B cell (primary cell): Measurements from ENCODE around the gene INAFM2. TPM values are rescaled to one million over a fixed set of nuclear protein-coding genes. Genes with fewer than 3 reads are reported as not detected.

Experiments
- ATAC-seq: fragments of 200-7000 bp; cut with Tn5 transposase; one replicate; pipeline ENCODE4 v1.10.0; 2021; ENCODE audit warnings: low read depth, mild to moderate bottlenecking, moderate number of reproducible peaks, moderate library complexity
- CTCF ChIA-PET: fragments of 350-600 bp; sonication (Branson Sonifier 250); formaldehyde crosslinking; loops from one replicate; lab custom pipeline; 2021; ENCODE audit warnings: antibody characterized with exemption, inconsistent platforms; lab: Charles Lee
- POLR2A ChIA-PET: fragments of 350-600 bp; sonication (Branson Sonifier 250); formaldehyde crosslinking; loops from one replicate; lab custom pipeline; 2021; ENCODE audit warnings: antibody characterized with exemption; lab: Charles Lee
- DNase-seq: peaks from one replicate; pipeline ENCODE4 v3.0.0; 2013
- H2AFZ ChIP-seq: 2 replicates; pipeline ENCODE4 v1.6.1; 2012; ENCODE audit warnings: mild to moderate bottlenecking, low read depth, low read length; ENCODE audit not compliant: insufficient read depth, poor library complexity, severe bottlenecking
- H3K27ac ChIP-seq, 2 donors: 1 replicate in 1 of 2; 2 replicates in 1 of 2; pipeline ENCODE4 v1.5.1; 2012 to 2013; ENCODE audit warnings: low read length in 2 of 2, mild to moderate bottlenecking in 2 of 2, moderate library complexity in 1 of 2
- H3K27me3 ChIP-seq, 4 experiments: fragments of 200-600 bp in 1 of 4; sonication (generic) in 1 of 4; replicated peaks in 1 of 4; 1 replicate in 2 of 4; 2 replicates in 2 of 4; pipeline versions ENCODE4 v1.6.1 to v1.7.0; 2013 to 2016; ENCODE audit warnings: low read length in 3 of 4, mild to moderate bottlenecking in 2 of 4, mixed read lengths in 1 of 4, moderate library complexity in 1 of 4; ENCODE audit not compliant: insufficient read depth in 4 of 4, control insufficient read depth in 3 of 4; ENCODE audit errors: control extremely low read depth in 1 of 4
- H3K36me3 ChIP-seq, 2 experiments: replicated peaks in 1 of 2; 1 replicate in 1 of 2; 2 replicates in 1 of 2; pipeline versions ENCODE4 v1.6.1 to v1.7.1; 2013; ENCODE audit warnings: low read length in 1 of 2; ENCODE audit not compliant: insufficient read depth in 2 of 2, control insufficient read depth in 1 of 2; ENCODE audit errors: control extremely low read depth in 1 of 2, extremely low read depth in 1 of 2
- H3K4me1 ChIP-seq, 2 donors: fragments of 200-600 bp in 1 of 2; sonication (generic) in 1 of 2; 1 replicate in 1 of 2; 2 replicates in 1 of 2; pipeline versions ENCODE4 v1.5.1 to v1.6.1; 2013 to 2017; ENCODE audit warnings: low read length in 2 of 2; ENCODE audit not compliant: control insufficient read depth in 2 of 2, insufficient read depth in 2 of 2
- H3K4me2 ChIP-seq: replicated peaks from 2 replicates; pipeline ENCODE3; 2012; ENCODE audit warnings: mild to moderate bottlenecking, low read depth, low read length; ENCODE audit not compliant: poor library complexity, severe bottlenecking
- H3K4me3 ChIP-seq, 5 experiments: fragments of 200-600 bp in 1 of 5; sonication (generic) in 1 of 5; 1 replicate in 3 of 5; 2 replicates in 2 of 5; pipeline versions ENCODE4 v1.5.1 to v1.7.0; 2011 to 2016; ENCODE audit warnings: low read length in 4 of 5, mild to moderate bottlenecking in 4 of 5, low read depth in 2 of 5, control low read depth in 1 of 5, moderate library complexity in 1 of 5; ENCODE audit not compliant: insufficient read depth in 1 of 5; ENCODE audit errors: control extremely low read depth in 1 of 5, extremely low read depth in 1 of 5
- H3K79me2 ChIP-seq: fragments of 200-600 bp; sonication (generic); one replicate; pipeline ENCODE4 v1.6.0; 2016; ENCODE audit warnings: low read length; ENCODE audit not compliant: control insufficient read depth, insufficient read depth
- H3K9ac ChIP-seq: fragments of 200-600 bp; sonication (generic); 2 replicates; pipeline ENCODE4 v1.6.1; 2017; ENCODE audit warnings: mild to moderate bottlenecking, low read length, moderate library complexity
- H3K9me3 ChIP-seq, 3 donors: one replicate each; pipeline versions ENCODE4 v1.6.1 to v1.7.1; 2013; ENCODE audit warnings: low read length in 2 of 3; ENCODE audit not compliant: control insufficient read depth in 2 of 3, insufficient read depth in 1 of 3; ENCODE audit errors: control extremely low read depth in 1 of 3
- H4K20me1 ChIP-seq: 2 replicates; pipeline ENCODE4 v1.6.0; 2012; ENCODE audit warnings: mild to moderate bottlenecking, low read length; ENCODE audit not compliant: insufficient read depth, control insufficient read depth, poor library complexity, severe bottlenecking
- H3K27ac Mint-ChIP-seq: one replicate; pipeline ENCODE4 v1.8.0; 2021; ENCODE audit warnings: mixed read lengths
- H3K27me3 Mint-ChIP-seq: one replicate; pipeline ENCODE4 v1.8.0; 2021; ENCODE audit warnings: mixed read lengths
- H3K4me1 Mint-ChIP-seq: one replicate; pipeline ENCODE4 v1.8.0; 2021; ENCODE audit warnings: mixed read lengths
- H3K4me3 Mint-ChIP-seq: one replicate; pipeline ENCODE4 v1.8.0; 2021; ENCODE audit warnings: mixed read lengths
- H3K9me3 Mint-ChIP-seq: one replicate; pipeline ENCODE4 v1.8.0; 2022; ENCODE audit warnings: mixed read lengths; ENCODE audit not compliant: insufficient read depth
- CTCF ChIP-seq: fragments of 200-600 bp; IDR thresholded peaks from one replicate; pipeline ENCODE4 v1.8.0; 2022; ENCODE audit warnings: antibody characterized with exemption, mild to moderate bottlenecking
- EZH2 ChIP-seq: IDR thresholded peaks from 2 replicates; pipeline ENCODE4 v1.6.1; 2012; ENCODE audit warnings: borderline replicate concordance, low read depth, mild to moderate bottlenecking, moderate library complexity, low read length; ENCODE audit not compliant: insufficient read depth, poor library complexity, severe bottlenecking
- WGBS: methylation state at CpG from one replicate; pipeline ENCODE4 v1.1.5; 2013; ENCODE audit warnings: missing lambda C conversion rate; ENCODE audit not compliant: insufficient coverage; 5-methylcytosine and 5-hydroxymethylcytosine counted together
- intact Hi-C: fragments of 100-400 bp; cut with micrococcal nuclease; formaldehyde crosslinking; loops from one replicate; pipeline ENCODE4 v1.10.0; 2022
- polyA plus RNA-seq: library from polyadenylated mRNA; depleted of rRNA; stranded (reverse); fragments of >200 nt; gene quantifications from 2 replicates; pipeline ENCODE4 v1.2.3, GENCODE V29; 2012
- total RNA-seq, 2 donors: library from RNA; stranded (reverse); fragments of 120-200 nt in 1 of 2; gene quantifications; 1 replicate in 1 of 2; 2 replicates in 1 of 2; pipeline versions ENCODE4 v1.2.3 to v1.2.4, GENCODE V29; 2013 to 2022

INAFM2 gene
- total and polyA plus RNA-seq, 2 donors (not counting 1 experiment from before 2014, with no cell fraction given): 3.0 to 7.0 TPM

GRCh38 chr15:40303576-40303975, 19.9 kb upstream of the INAFM2 start:
- WGBS: 93% methylated on average over 1 of the region's 2 CpGs
- Mint-ChIP-seq H3K27me3 (no peaks in the 10 kb centered on the region), H3K27ac (no peak overlapping the region), H3K9me3 (peaks cover 6% of the 10 kb centered on the region), H3K4me1 (peaks cover 30% of the 10 kb centered on the region), H3K4me3 (no peak overlapping the region)
- Histone ChIP-seq H3K27me3 (no peaks in the 10 kb centered on the region), H4K20me1 (no peaks in the 10 kb centered on the region), H3K4me2 (no peak overlapping the region), H3K36me3 (peaks cover 0 to 52% of the 10 kb centered on the region in 2 experiments), H3K4me1 (peaks cover 14 to 21% of the 10 kb centered on the region in 2 donors), H3K9me3 (peaks cover 0 to 12% (median 0%) of the 10 kb centered on the region in 3 donors), H3K79me2 (peaks cover 17% of the 10 kb centered on the region), H3K27ac (no peak overlapping the region), H3K4me3 (no peak overlapping the region), H2AFZ (no peak overlapping the region), H3K9ac (no peak overlapping the region)
- ChIA-PET CTCF (interaction anchor here (1.2 to 14.9 kb wide), 3 partner anchors 18 to 37 kb away, joined by 9 to 204 read pairs (median 31); partner anchors contain the start of gene CCDC9B), POLR2A (no interaction called here)
- DNase-seq: no peak
- intact Hi-C loops: no loop called here
- ATAC-seq: no peak
- TF ChIP-seq EZH2: no peak
- no peak for TF ChIP-seq CTCF

- Histone ChIP-seq H3K4me3 (no peak overlapping the region), H3K79me2 (peaks cover 24% of the 10 kb centered on the region), H3K4me2 (no peak overlapping the region), H4K20me1 (no peaks in the 10 kb centered on the region), H2AFZ (no peak overlapping the region), H3K36me3 (peaks cover 0 to 43% of the 10 kb centered on the region in 2 experiments), H3K9me3 (peaks cover 0 to 7% (median 0%) of the 10 kb centered on the region in 3 donors), H3K9ac (no peak overlapping the region), H3K27me3 (no peaks in the 10 kb centered on the region), H3K27ac (no peak overlapping the region), H3K4me1 (peaks cover 25 to 36% of the 10 kb centered on the region in 2 donors)
- CTCF ChIA-PET: interaction anchor here (0.8 to 14.9 kb wide), 5 partner anchors 14 to 35 kb away, joined by 3 to 204 read pairs (median 5); partner anchors contain the start of gene CCDC9B
- WGBS: 95% methylated on average over 3 of the region's 4 CpGs
- intact Hi-C loops: no loop called here
- DNase-seq: no peak
- no peaks in the 10 kb centered on the region for H3K27me3 Mint-ChIP-seq
- peak overlapping the region; percentile 32 for H3K27ac Mint-ChIP-seq
- TF ChIP-seq CTCF: no peak
- TF ChIP-seq EZH2: no peak
- H3K9me3 Mint-ChIP-seq: no peaks in the 10 kb centered on the region
- peaks cover 47% of the 10 kb centered on the region for H3K4me1 Mint-ChIP-seq
- no peak overlapping the region for H3K4me3 Mint-ChIP-seq
- POLR2A ChIA-PET: interaction anchor here (1.5 kb wide), 1 partner anchor 18 kb away, joined by 4 read pairs; the partner anchor contains the start of gene INAFM2
- ATAC-seq: no peak
Measured at GRCh38 chr15:40305281-40305680, 18.2 kb upstream of the INAFM2 start.
